KMS-11 (cell line): Measurements from ENCODE around the gene HEMGN.

ENCODE experiments used
- H2AFZ ChIP-seq: fragments of 200-600 bp; sonication (generic); 2 replicates; pipeline ENCODE4 v1.6.1; 2016; ENCODE audit warnings: antibody characterized with exemption, mixed run types, low read depth
- H3K27ac ChIP-seq: fragments of 200-600 bp; sonication (generic); 2 replicates; pipeline ENCODE4 v1.6.1; 2016; ENCODE audit warnings: mild to moderate bottlenecking, mixed run types
- H3K27me3 ChIP-seq: fragments of 200-600 bp; sonication (generic); 2 replicates; pipeline ENCODE4 v1.6.1; 2017; ENCODE audit warnings: mild to moderate bottlenecking, low read depth, mixed run types, moderate library complexity; ENCODE audit not compliant: insufficient read depth
- H3K36me3 ChIP-seq: fragments of 200-600 bp; sonication (generic); 2 replicates; pipeline ENCODE4 v1.6.1; 2017; ENCODE audit warnings: mild to moderate bottlenecking, mixed run types; ENCODE audit not compliant: insufficient read depth
- H3K4me1 ChIP-seq: fragments of 200-600 bp; sonication (generic); 2 replicates; pipeline ENCODE4 v1.6.1; 2016; ENCODE audit warnings: mild to moderate bottlenecking, low read depth, mixed run types; ENCODE audit not compliant: poor library complexity, severe bottlenecking
- H3K4me2 ChIP-seq: fragments of 200-600 bp; sonication (generic); 2 replicates; pipeline ENCODE4 v1.7.0; 2016; ENCODE audit warnings: mild to moderate bottlenecking, mixed run types
- H3K4me3 ChIP-seq: fragments of 200-600 bp; sonication (generic); IDR thresholded peaks from 2 replicates; pipeline ENCODE4 v1.6.1; 2017; ENCODE audit warnings: low read depth, low read length, mixed read lengths; ENCODE audit not compliant: insufficient read depth
- H3K79me2 ChIP-seq: fragments of 200-600 bp; sonication (generic); 2 replicates; pipeline ENCODE4 v1.6.1; 2016; ENCODE audit warnings: low read depth, mixed run types; ENCODE audit not compliant: insufficient read depth
- H3K9ac ChIP-seq: fragments of 200-600 bp; sonication (generic); 2 replicates; pipeline ENCODE4 v1.6.1; 2016; ENCODE audit warnings: mild to moderate bottlenecking, mixed run types
- H4K20me1 ChIP-seq: fragments of 200-600 bp; sonication (generic); 2 replicates; pipeline ENCODE4 v1.6.1; 2016; ENCODE audit warnings: mild to moderate bottlenecking, mixed run types; ENCODE audit not compliant: insufficient read depth
- TF ChIP-seq, protein P1 (sequence below): fragments of 200-600 bp; sonication (generic); conservative IDR thresholded peaks from 2 replicates; pipeline ENCODE4 v1.6.1; 2017; ENCODE audit warnings: low read depth, mild to moderate bottlenecking, antibody characterized with exemption, low read length, moderate library complexity, mixed read lengths

Gene HEMGN

DNA sequence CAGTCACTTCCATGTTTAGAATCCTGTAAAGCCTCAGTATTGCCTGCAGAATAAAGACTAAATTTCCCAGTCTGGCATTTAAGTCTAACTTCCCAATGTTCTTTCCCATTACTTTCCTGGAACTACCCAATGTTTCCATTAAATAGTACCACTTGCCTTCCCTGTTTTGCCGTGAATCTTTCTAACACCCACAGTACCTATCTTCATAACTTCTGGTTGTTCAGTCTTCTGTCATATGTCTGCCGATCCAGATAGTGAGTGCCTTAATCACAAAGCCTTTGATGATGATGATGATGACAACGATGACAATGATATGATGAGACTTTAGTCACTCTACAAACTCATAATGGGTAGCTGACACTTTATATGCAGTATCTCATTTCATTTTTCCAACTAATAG is 6.6 kb upstream of the HEMGN start:
- Histone ChIP-seq H4K20me1 (no peaks in the 10 kb centered on the region), H2AFZ (no peak overlapping the region), H3K4me1 (no peaks in the 10 kb centered on the region), H3K27ac (no peak overlapping the region), H3K36me3 (no peaks in the 10 kb centered on the region), H3K9ac (no peak overlapping the region), H3K27me3 (no peaks in the 10 kb centered on the region), H3K79me2 (no peaks in the 10 kb centered on the region), H3K4me2 (no peak overlapping the region), H3K4me3 (no peak overlapping the region)
- TF ChIP-seq, protein P1, sequence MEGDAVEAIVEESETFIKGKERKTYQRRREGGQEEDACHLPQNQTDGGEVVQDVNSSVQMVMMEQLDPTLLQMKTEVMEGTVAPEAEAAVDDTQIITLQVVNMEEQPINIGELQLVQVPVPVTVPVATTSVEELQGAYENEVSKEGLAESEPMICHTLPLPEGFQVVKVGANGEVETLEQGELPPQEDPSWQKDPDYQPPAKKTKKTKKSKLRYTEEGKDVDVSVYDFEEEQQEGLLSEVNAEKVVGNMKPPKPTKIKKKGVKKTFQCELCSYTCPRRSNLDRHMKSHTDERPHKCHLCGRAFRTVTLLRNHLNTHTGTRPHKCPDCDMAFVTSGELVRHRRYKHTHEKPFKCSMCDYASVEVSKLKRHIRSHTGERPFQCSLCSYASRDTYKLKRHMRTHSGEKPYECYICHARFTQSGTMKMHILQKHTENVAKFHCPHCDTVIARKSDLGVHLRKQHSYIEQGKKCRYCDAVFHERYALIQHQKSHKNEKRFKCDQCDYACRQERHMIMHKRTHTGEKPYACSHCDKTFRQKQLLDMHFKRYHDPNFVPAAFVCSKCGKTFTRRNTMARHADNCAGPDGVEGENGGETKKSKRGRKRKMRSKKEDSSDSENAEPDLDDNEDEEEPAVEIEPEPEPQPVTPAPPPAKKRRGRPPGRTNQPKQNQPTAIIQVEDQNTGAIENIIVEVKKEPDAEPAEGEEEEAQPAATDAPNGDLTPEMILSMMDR: no peak

DNA sequence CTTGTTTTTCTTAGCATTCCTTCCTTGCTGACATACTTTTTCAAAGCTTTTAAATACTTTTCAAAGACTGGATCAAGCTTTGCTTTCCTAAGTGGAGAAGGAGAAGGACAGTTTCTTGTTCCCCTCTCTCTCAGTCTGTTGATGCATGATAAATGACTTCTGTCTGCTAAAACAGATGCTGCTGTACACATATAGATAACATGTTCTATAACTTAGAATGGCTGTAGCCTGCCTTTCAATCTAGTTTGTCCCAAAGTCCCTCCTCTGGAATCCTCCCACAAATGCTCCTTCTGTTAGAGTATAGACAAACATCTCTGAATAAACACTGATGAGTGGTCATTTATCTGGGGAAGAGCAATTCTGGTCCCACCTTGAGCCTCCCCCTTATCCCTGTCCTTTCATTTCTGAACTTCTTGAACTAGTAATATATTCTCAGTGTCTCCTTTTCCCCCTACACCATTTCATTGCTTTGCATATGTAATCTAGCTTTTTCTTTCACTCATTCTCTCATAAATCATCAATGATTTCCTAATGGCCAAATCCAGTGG is 5.4 kb upstream of the HEMGN start:
- no peak overlapping the region for H3K9ac ChIP-seq
- H3K36me3 ChIP-seq: no peaks in the 10 kb centered on the region
- H3K4me3 ChIP-seq: no peak overlapping the region
- no peaks in the 10 kb centered on the region for H3K79me2 ChIP-seq
- no peak overlapping the region for H3K4me2 ChIP-seq
- peaks cover 11% of the 10 kb centered on the region for H3K4me1 ChIP-seq
- H2AFZ ChIP-seq: no peak overlapping the region
- no peaks in the 10 kb centered on the region for H3K27me3 ChIP-seq
- no peak overlapping the region for H3K27ac ChIP-seq
- no peaks in the 10 kb centered on the region for H4K20me1 ChIP-seq
- TF ChIP-seq, protein P1: no peak

DNA sequence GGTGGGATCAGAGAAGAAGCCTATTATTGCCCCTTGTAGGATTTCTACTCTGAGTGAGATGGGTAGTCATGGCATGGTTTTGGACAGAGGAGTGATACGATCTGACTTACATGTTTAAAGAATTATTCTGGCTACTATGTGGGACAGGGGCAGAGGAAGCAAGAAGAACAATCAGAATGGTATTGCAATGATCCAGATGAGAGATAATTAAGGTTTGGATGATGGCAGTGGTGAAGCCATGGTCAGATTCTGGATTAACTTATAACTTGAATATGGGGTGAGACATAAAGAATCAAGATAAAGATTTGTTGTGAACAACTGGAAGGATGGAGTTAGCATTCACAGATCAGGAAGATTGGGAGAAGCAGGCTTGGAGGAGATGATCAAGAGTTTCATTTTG is 3.4 kb upstream of the HEMGN start:
- Histone ChIP-seq H3K4me2 (no peak overlapping the region), H3K36me3 (no peaks in the 10 kb centered on the region), H3K27ac (no peak overlapping the region), H3K9ac (no peak overlapping the region), H3K79me2 (no peaks in the 10 kb centered on the region), H4K20me1 (no peaks in the 10 kb centered on the region), H3K27me3 (no peaks in the 10 kb centered on the region), H3K4me1 (peaks cover 28% of the 10 kb centered on the region), H2AFZ (no peak overlapping the region), H3K4me3 (no peak overlapping the region)
- TF ChIP-seq, protein P1: no peak

DNA sequence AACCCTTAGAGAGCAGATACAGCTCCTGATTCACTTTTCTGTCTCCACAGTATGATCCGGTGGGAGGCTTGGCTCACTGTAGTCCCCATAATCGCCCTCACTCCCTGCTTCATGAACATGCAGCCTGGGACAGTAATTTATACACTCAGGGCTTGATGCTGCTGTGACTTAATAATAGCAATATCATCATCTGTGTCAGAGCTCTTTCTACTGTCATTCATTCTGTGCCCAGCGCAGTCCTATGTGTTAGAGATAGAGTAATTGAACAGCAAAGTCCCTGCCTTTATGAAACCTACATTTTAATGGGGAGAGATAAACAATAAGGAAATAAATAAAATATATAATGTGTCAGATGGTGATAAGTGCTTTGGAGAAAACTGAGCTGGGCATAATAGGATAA is 2.8 kb upstream of the HEMGN start:
- no peak overlapping the region for H3K9ac ChIP-seq
- H3K27me3 ChIP-seq: no peaks in the 10 kb centered on the region
- TF ChIP-seq, protein P1: no peak
- no peaks in the 10 kb centered on the region for H4K20me1 ChIP-seq
- H3K36me3 ChIP-seq: no peaks in the 10 kb centered on the region
- no peaks in the 10 kb centered on the region for H3K79me2 ChIP-seq
- H3K27ac ChIP-seq: no peak overlapping the region
- no peak overlapping the region for H2AFZ ChIP-seq
- no peak overlapping the region for H3K4me2 ChIP-seq
- no peak overlapping the region for H3K4me3 ChIP-seq
- peaks cover 28% of the 10 kb centered on the region for H3K4me1 ChIP-seq
